Breast epithelium (tissue), 4 donors: Measurements from ENCODE around the gene HGFAC. TPM values are rescaled to one million over a fixed set of nuclear protein-coding genes. Genes with fewer than 3 reads are reported as not detected.

ENCODE experiments used
- DNase-seq, 2 donors: peaks; one replicate each; pipeline ENCODE4 v3.0.0-alpha.2; 2019; ENCODE audit warnings: low spot score in 2 of 2
- H3K27ac ChIP-seq, 2 donors: fragments of 200-600 bp; sonication (generic) in 1 of 2; one replicate each; pipeline ENCODE4 v1.5.1; 2016 to 2019; ENCODE audit warnings: mild to moderate bottlenecking in 1 of 2
- H3K27me3 ChIP-seq, 2 donors: fragments of 200-600 bp; sonication (generic) in 1 of 2; one replicate each; pipeline versions ENCODE4 v1.5.1 to v1.6.0; 2017 to 2019; ENCODE audit warnings: control low read depth in 1 of 2, mild to moderate bottlenecking in 1 of 2
- H3K36me3 ChIP-seq: fragments of 200-600 bp; one replicate; pipeline ENCODE4 v1.5.1; 2019
- H3K4me1 ChIP-seq, 2 donors: fragments of 200-600 bp; sonication (generic); one replicate each; pipeline ENCODE4 v1.5.1; 2016 to 2019; ENCODE audit warnings: control low read depth in 1 of 2
- H3K4me3 ChIP-seq, 3 donors: fragments of 200-600 bp; sonication (generic); 1 replicate in 2 of 3; 2 replicates in 1 of 3; pipeline ENCODE4 v1.5.1; 2016 to 2019; ENCODE audit warnings: mild to moderate bottlenecking in 3 of 3, moderate library complexity in 2 of 3
- H3K9me3 ChIP-seq, 2 donors: fragments of 200-600 bp; sonication (generic) in 1 of 2; one replicate each; pipeline ENCODE4 v1.5.1; 2016 to 2019; ENCODE audit warnings: control low read depth in 1 of 2
- POLR2A ChIP-seq: fragments of 450-650 bp; IDR thresholded peaks from one replicate; pipeline ENCODE4 v1.6.1; 2016; ENCODE audit warnings: antibody characterized with exemption, mild to moderate bottlenecking, moderate library complexity
- POLR2AphosphoS5 ChIP-seq, 3 donors: sonication (generic); formaldehyde crosslinking; IDR thresholded peaks; one replicate each; pipeline ENCODE4 v1.6.1; 2017; ENCODE audit warnings: antibody characterized with exemption in 3 of 3
- intact Hi-C: fragments of 100-400 bp; cut with DNase I; formaldehyde crosslinking; loops from one replicate; pipeline ENCODE4 v1.15.1; 2023; ENCODE audit warnings: low total_unique reads
- total RNA-seq, 3 donors: library from RNA; depleted of rRNA; stranded (reverse); fragments of >200 nt; gene quantifications; one replicate each; pipeline ENCODE4 v1.1.0, GENCODE V29; 2016
- TF ChIP-seq, protein P1 (sequence below), 3 donors: fragments of 450-650 bp; IDR thresholded peaks; one replicate each; pipeline ENCODE4 v1.5.1; 2016 to 2017; ENCODE audit warnings: antibody characterized with exemption in 3 of 3, mild to moderate bottlenecking in 3 of 3, moderate library complexity in 3 of 3

The HGFAC gene
- total RNA-seq, 3 donors from 2014 or later, result 0.59 to 1.3 TPM; not detected in 1

GRCh38 chr4:3414421-3415279, 27.1 kb upstream of the HGFAC start:
- no peak for DNase-seq
- TF ChIP-seq, protein P1, sequence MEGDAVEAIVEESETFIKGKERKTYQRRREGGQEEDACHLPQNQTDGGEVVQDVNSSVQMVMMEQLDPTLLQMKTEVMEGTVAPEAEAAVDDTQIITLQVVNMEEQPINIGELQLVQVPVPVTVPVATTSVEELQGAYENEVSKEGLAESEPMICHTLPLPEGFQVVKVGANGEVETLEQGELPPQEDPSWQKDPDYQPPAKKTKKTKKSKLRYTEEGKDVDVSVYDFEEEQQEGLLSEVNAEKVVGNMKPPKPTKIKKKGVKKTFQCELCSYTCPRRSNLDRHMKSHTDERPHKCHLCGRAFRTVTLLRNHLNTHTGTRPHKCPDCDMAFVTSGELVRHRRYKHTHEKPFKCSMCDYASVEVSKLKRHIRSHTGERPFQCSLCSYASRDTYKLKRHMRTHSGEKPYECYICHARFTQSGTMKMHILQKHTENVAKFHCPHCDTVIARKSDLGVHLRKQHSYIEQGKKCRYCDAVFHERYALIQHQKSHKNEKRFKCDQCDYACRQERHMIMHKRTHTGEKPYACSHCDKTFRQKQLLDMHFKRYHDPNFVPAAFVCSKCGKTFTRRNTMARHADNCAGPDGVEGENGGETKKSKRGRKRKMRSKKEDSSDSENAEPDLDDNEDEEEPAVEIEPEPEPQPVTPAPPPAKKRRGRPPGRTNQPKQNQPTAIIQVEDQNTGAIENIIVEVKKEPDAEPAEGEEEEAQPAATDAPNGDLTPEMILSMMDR (IDR thresholded peaks at IDR 0.05), result no peak
- TF ChIP-seq POLR2A (no peak), POLR2AphosphoS5 (IDR thresholded peaks at IDR 0.05) (no peak)
- Histone ChIP-seq H3K36me3 (no peaks in the 10 kb centered on the region), H3K4me3 (no peak overlapping the region), H3K27ac (no peak overlapping the region), H3K27me3 (no peaks in the 10 kb centered on the region), H3K4me1 (no peaks in the 10 kb centered on the region), H3K9me3 (no peaks in the 10 kb centered on the region)
- intact Hi-C loops, result no loop called here

DNA sequence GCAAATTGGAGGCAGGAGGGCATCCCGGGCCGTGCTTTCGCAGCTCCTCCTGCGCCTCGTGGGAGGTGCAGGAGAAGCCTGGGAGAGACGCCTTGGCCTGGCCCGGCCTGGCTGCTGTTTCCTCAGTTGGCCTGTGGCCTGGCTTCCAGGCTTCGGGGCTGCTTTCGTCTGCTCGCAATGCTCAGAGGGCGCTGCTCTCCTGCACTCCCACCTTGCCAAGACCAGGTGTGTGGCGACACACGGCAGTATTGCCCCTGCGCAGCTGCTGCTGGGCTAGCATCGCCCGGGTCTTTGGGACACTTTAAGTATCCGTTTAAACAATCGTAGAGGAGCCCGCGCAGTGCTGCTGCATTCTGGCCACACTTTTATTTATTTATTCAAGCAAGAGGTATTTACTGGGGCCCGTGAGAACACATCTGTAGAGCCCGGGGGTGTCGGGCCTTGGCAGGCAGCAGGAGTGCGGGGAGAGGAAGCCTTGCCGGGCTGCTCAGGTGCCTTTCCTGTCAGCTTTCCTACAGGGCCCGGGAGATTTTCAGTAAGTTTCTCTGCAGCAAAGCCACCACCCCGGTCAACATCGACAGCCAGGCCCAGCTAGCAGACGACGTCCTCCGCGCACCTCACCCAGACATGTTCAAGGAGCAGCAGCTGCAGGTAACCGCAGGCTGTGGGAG, 26.2 kb upstream of the HGFAC start:
- Histone ChIP-seq H3K4me1 (no peaks in the 10 kb centered on the region), H3K9me3 (no peaks in the 10 kb centered on the region), H3K4me3 (no peak overlapping the region), H3K27me3 (no peaks in the 10 kb centered on the region), H3K27ac (no peak overlapping the region), H3K36me3 (no peaks in the 10 kb centered on the region)
- intact Hi-C loops, result no loop called here
- TF ChIP-seq, protein P1 (IDR thresholded peaks at IDR 0.05), result no peak
- TF ChIP-seq POLR2AphosphoS5 (IDR thresholded peaks at IDR 0.05) (no peak), POLR2A (no peak)
- no peak for DNase-seq

DNA sequence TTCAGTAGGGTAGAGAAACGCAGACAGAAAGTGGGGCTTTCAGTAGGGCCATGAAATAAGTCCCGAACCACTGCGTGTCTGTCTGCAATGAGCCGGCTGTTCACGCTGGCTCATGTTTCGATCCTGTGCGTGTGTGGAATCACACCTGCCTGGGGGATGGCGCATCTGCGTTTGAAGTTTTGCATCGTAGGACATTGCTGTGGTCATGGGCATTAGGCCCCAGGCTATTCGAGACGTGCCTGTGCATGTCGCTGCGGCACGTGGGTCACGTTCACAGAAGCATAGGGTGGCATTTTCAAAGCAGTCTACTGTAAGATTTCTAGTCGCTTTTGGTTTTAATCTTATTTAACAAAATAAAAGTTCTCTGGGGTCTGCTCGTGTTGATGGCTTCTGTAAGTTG, 25.5 kb upstream of the HGFAC start:
- Histone ChIP-seq H3K27ac (no peak overlapping the region), H3K4me1 (no peaks in the 10 kb centered on the region), H3K36me3 (no peaks in the 10 kb centered on the region), H3K27me3 (no peaks in the 10 kb centered on the region), H3K4me3 (no peak overlapping the region), H3K9me3 (no peaks in the 10 kb centered on the region)
- DNase-seq, result no peak
- TF ChIP-seq POLR2A, result no peak
- TF ChIP-seq, protein P1 (IDR thresholded peaks at IDR 0.05), result no peak
- TF ChIP-seq POLR2AphosphoS5 (IDR thresholded peaks at IDR 0.05), result no peak
- intact Hi-C loops, result no loop called here

DNA sequence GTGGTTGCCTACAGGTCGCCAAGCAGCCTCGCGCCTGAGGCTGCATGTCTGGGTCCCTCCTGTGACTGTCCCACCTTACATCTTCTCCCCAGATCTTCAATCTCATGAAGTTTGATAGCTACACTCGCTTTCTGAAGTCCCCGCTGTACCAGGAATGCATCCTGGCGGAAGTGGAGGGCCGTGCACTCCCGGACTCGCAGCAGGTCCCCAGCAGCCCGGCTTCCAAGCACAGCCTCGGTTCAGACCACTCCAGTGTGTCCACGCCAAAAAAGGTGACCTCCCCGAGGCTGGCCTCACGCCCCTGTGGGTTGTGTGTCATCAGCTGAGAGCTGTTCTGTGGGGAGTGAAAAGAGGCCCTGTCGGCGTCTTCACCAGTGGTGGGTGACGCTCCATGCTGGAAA, 24.9 kb upstream of the HGFAC start:
- no peak for TF ChIP-seq POLR2A
- TF ChIP-seq, protein P1 (IDR thresholded peaks at IDR 0.05), result no peak
- DNase-seq, result no peak
- no peaks in the 10 kb centered on the region for H3K36me3 ChIP-seq
- H3K4me1 ChIP-seq, result no peaks in the 10 kb centered on the region
- intact Hi-C loops, result no loop called here
- no peaks in the 10 kb centered on the region for H3K9me3 ChIP-seq
- no peaks in the 10 kb centered on the region for H3K27me3 ChIP-seq
- H3K27ac ChIP-seq, result no peak overlapping the region
- no peak overlapping the region for H3K4me3 ChIP-seq

- no peaks in the 10 kb centered on the region for H3K27me3 ChIP-seq
- DNase-seq, result no peak
- no peaks in the 10 kb centered on the region for H3K36me3 ChIP-seq
- H3K4me1 ChIP-seq, result no peaks in the 10 kb centered on the region
- intact Hi-C loops, result no loop called here
- H3K27ac ChIP-seq, result no peak overlapping the region
- TF ChIP-seq POLR2AphosphoS5 (IDR thresholded peaks at IDR 0.05) (no peak), POLR2A (no peak)
- TF ChIP-seq, protein P1 (IDR thresholded peaks at IDR 0.05), result no peak
- no peak overlapping the region for H3K4me3 ChIP-seq
- H3K9me3 ChIP-seq, result no peaks in the 10 kb centered on the region
These were observed 24.3 kb upstream of the HGFAC start for GRCh38 chr4:3417448-3417847.
